H9 (cell line): ENCODE results near the gene TTC23L. TPM values are rescaled to one million over a fixed set of nuclear protein-coding genes. Genes with fewer than 3 reads are reported as not detected.

Source experiments
- DNase-seq: peaks from one replicate; pipeline ENCODE4 v3.0.0-alpha.2; 2017
- H2AFZ ChIP-seq: one replicate; pipeline ENCODE4 v1.6.1; 2013; ENCODE audit warnings: mild to moderate bottlenecking, low read length, control low read depth, moderate library complexity
- H2AK5ac ChIP-seq: 2 replicates; pipeline ENCODE4 v1.6.1; 2013; ENCODE audit warnings: low read length, control low read depth, mixed read lengths; ENCODE audit not compliant: insufficient read length
- H2BK120ac ChIP-seq: one replicate; pipeline ENCODE4 v1.6.1; 2013; ENCODE audit warnings: low read depth, mild to moderate bottlenecking, low read length, control low read depth, inconsistent platforms; ENCODE audit not compliant: poor library complexity, severe bottlenecking
- H2BK12ac ChIP-seq: 2 replicates; pipeline ENCODE4 v1.6.1; 2013; ENCODE audit warnings: low read length, control low read depth, mixed read lengths, low read depth; ENCODE audit not compliant: insufficient read length
- H2BK15ac ChIP-seq: 2 replicates; pipeline ENCODE4 v1.6.1; 2013; ENCODE audit warnings: low read depth, low read length, control low read depth
- H2BK20ac ChIP-seq: one replicate; pipeline ENCODE4 v1.6.1; 2013; ENCODE audit warnings: low read depth, mild to moderate bottlenecking, low read length, control low read depth, inconsistent platforms; ENCODE audit not compliant: poor library complexity, severe bottlenecking
- H2BK5ac ChIP-seq: 2 replicates; pipeline ENCODE4 v1.6.1; 2013; ENCODE audit warnings: low read length, control low read depth, mixed read lengths; ENCODE audit not compliant: insufficient read length
- H3K14ac ChIP-seq: 2 replicates; pipeline ENCODE4 v1.6.1; 2013; ENCODE audit warnings: low read length, control low read depth; ENCODE audit not compliant: insufficient read depth
- H3K18ac ChIP-seq: 2 replicates; pipeline ENCODE4 v1.6.1; 2013; ENCODE audit warnings: low read depth, mild to moderate bottlenecking, mixed read lengths, low read length, control low read depth; ENCODE audit not compliant: insufficient read length
- H3K23ac ChIP-seq: 2 replicates; pipeline ENCODE4 v1.6.1; 2013; ENCODE audit warnings: low read length, control low read depth, mixed read lengths, low read depth; ENCODE audit not compliant: insufficient read length
- H3K23me2 ChIP-seq: 2 replicates; pipeline ENCODE4 v1.6.1; 2013; ENCODE audit warnings: low read depth, mild to moderate bottlenecking, mixed read lengths, low read length, control low read depth; ENCODE audit not compliant: insufficient read length, poor library complexity, severe bottlenecking
- H3K27ac ChIP-seq: 2 replicates; pipeline ENCODE4 v1.5.1; 2013; ENCODE audit warnings: low read length, control low read depth, mixed read lengths, low read depth; ENCODE audit not compliant: insufficient read length
- H3K27me3 ChIP-seq: 2 replicates; pipeline ENCODE4 v1.6.1; 2013; ENCODE audit warnings: low read length, control low read depth, inconsistent platforms; ENCODE audit not compliant: insufficient read depth
- H3K4ac ChIP-seq: 2 replicates; pipeline ENCODE4 v1.6.1; 2013; ENCODE audit warnings: low read depth, mild to moderate bottlenecking, control low read depth, inconsistent platforms, low read length, moderate library complexity
- H3K4me1 ChIP-seq: 2 replicates; pipeline ENCODE4 v1.6.1; 2013; ENCODE audit warnings: low read length, control low read depth, inconsistent platforms; ENCODE audit not compliant: insufficient read depth
- H3K4me2 ChIP-seq: 2 replicates; pipeline ENCODE4 v1.6.1; 2013; ENCODE audit warnings: low read length, control low read depth, mixed read lengths; ENCODE audit not compliant: insufficient read length, insufficient read depth
- H3K56ac ChIP-seq: 2 replicates; pipeline ENCODE4 v1.6.1; 2013; ENCODE audit warnings: low read depth, mild to moderate bottlenecking, mixed read lengths, low read length, control low read depth; ENCODE audit not compliant: insufficient read length
- H3K79me1 ChIP-seq: 2 replicates; pipeline ENCODE4 v1.6.1; 2013; ENCODE audit warnings: low read depth, mild to moderate bottlenecking, moderate library complexity, low read length, control low read depth, inconsistent platforms; ENCODE audit not compliant: insufficient read depth, poor library complexity, severe bottlenecking
- H3K79me2 ChIP-seq: 2 replicates; pipeline ENCODE4 v1.6.1; 2013; ENCODE audit warnings: low read length, control low read depth, inconsistent platforms; ENCODE audit not compliant: insufficient read depth
- H3K9ac ChIP-seq: 2 replicates; pipeline ENCODE4 v1.6.1; 2013; ENCODE audit warnings: low read length, control low read depth, mixed read lengths; ENCODE audit not compliant: insufficient read length; ENCODE audit errors: extremely low read depth
- H3K9me3 ChIP-seq: one replicate; pipeline ENCODE4 v1.6.1; 2013; ENCODE audit warnings: low read depth, low read length, inconsistent platforms; ENCODE audit not compliant: control insufficient read depth
- H3T11ph ChIP-seq: one replicate; pipeline ENCODE4 v1.6.1; 2013; ENCODE audit warnings: mild to moderate bottlenecking, low read length, control low read depth, inconsistent platforms
- H4K20me1 ChIP-seq: one replicate; pipeline ENCODE4 v1.6.1; 2013; ENCODE audit not compliant: control insufficient read depth, insufficient read length, insufficient read depth
- H4K5ac ChIP-seq: 2 replicates; pipeline ENCODE4 v1.6.1; 2013; ENCODE audit warnings: low read depth, mild to moderate bottlenecking, mixed read lengths, low read length, control low read depth; ENCODE audit not compliant: insufficient read length
- H4K8ac ChIP-seq: replicated peaks from 2 replicates; pipeline ENCODE4 v1.6.1; 2013; ENCODE audit warnings: low read length, control low read depth, mixed read lengths, low read depth; ENCODE audit not compliant: insufficient read length
- H4K91ac ChIP-seq: 2 replicates; pipeline ENCODE4 v1.6.1; 2013; ENCODE audit warnings: low read depth, mild to moderate bottlenecking, moderate library complexity, mixed read lengths, low read length, control low read depth; ENCODE audit not compliant: insufficient read length
- H3K27ac Mint-ChIP-seq, 3 experiments: 2 replicates in 2 of 3; 3 replicates in 1 of 3; pipeline ENCODE4 v1.8.0; 2020 to 2021; ENCODE audit warnings: mixed read lengths in 3 of 3, mild to moderate bottlenecking in 1 of 3, moderate library complexity in 1 of 3
- H3K27me3 Mint-ChIP-seq: 2 replicates; pipeline ENCODE4 v1.8.0; 2021; ENCODE audit warnings: low read depth, mild to moderate bottlenecking, moderate library complexity, mixed read lengths
- H3K36me3 Mint-ChIP-seq, 3 experiments: 2 replicates in 2 of 3; 3 replicates in 1 of 3; pipeline ENCODE4 v1.8.0; 2020 to 2021; ENCODE audit warnings: low read depth in 3 of 3, mixed read lengths in 3 of 3; ENCODE audit not compliant: insufficient read depth in 1 of 3
- H3K4me1 Mint-ChIP-seq, 2 experiments: 2 replicates each; pipeline ENCODE4 v1.8.0; 2020; ENCODE audit warnings: mixed read lengths in 2 of 2
- H3K4me3 Mint-ChIP-seq, 2 experiments: 2 replicates in 1 of 2; 3 replicates in 1 of 2; pipeline ENCODE4 v1.8.0; 2020 to 2021; ENCODE audit warnings: mild to moderate bottlenecking in 2 of 2, mixed read lengths in 2 of 2, moderate library complexity in 1 of 2
- H3K9me3 Mint-ChIP-seq, 2 experiments: 2 replicates in 1 of 2; 3 replicates in 1 of 2; pipeline ENCODE4 v1.8.0; 2020; ENCODE audit warnings: mild to moderate bottlenecking in 2 of 2, mixed read lengths in 2 of 2, moderate library complexity in 1 of 2
- WGBS: extraction: QIAGEN DNeasy Blood & Tissue Kit; methylation state at CpG from one replicate; pipeline ENCODE4 v1.1.7; 2013; ENCODE audit warnings: missing lambda C conversion rate, low lambda C conversion rate, mixed read lengths; ENCODE audit not compliant: insufficient read length; ENCODE audit errors: extremely low coverage; 5-methylcytosine and 5-hydroxymethylcytosine counted together
- total RNA-seq: library from RNA; stranded (reverse); gene quantifications from 2 replicates; pipeline ENCODE4 v1.2.1, GENCODE V29; 2021
- TF ChIP-seq, protein P1 (sequence below): fragments of 200-600 bp; sonication (generic); conservative IDR thresholded peaks from 3 replicates; pipeline ENCODE4 v1.8.0; 2021; ENCODE audit warnings: antibody characterized with exemption, mild to moderate bottlenecking

The TTC23L gene
- total RNA-seq, 1 experiment from 2014 or later = 0.96 TPM

DNA sequence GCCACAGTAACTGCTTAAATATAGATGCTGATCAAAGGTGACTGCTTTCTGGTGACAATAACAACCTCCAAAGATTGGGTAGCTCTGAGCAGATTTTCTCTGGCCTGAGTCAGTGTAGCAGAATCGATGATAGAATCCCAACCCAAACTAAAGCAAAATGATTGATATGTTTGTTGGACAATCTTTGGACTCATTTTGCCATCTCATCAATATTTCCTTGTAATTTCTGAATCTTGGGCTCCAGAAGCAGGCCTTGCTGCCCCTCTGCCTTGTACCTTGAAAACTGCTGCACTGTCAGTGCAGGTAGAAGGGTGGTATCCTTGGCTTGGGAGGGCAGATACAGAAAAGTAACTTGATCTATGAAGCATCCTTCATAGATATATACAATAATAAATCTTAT, 18.9 kb downstream of the TTC23L start:
- H3K18ac ChIP-seq = no peak overlapping the region
- H3K14ac ChIP-seq = no peak overlapping the region
- H3K23me2 ChIP-seq = no peaks in the 10 kb centered on the region
- H3K9ac ChIP-seq = no peak overlapping the region
- no peaks in the 10 kb centered on the region for H3K9me3 ChIP-seq
- no peak overlapping the region for H3K56ac ChIP-seq
- H3K23ac ChIP-seq = no peak overlapping the region
- peaks cover 4% of the 10 kb centered on the region; the same call in 1 of the 2 replicates for H3K4me1 ChIP-seq
- no peaks in the 10 kb centered on the region for H3K27me3 ChIP-seq
- H3K9me3 Mint-ChIP-seq = no peaks in the 10 kb centered on the region; a peak in 1 of 5 replicates
- no peak overlapping the region for H3K4me2 ChIP-seq
- H4K5ac ChIP-seq = no peak overlapping the region
- no peak overlapping the region for H2BK120ac ChIP-seq
- no peak overlapping the region for H3K27ac ChIP-seq
- no peak overlapping the region for H2BK12ac ChIP-seq
- no peak overlapping the region for H4K8ac ChIP-seq
- no peak for DNase-seq
- H3K79me2 ChIP-seq = no peaks in the 10 kb centered on the region
- no peak overlapping the region for H2BK20ac ChIP-seq
- H3K27me3 Mint-ChIP-seq = no peaks in the 10 kb centered on the region; the same call in 1 of the 2 replicates
- TF ChIP-seq, protein P1, sequence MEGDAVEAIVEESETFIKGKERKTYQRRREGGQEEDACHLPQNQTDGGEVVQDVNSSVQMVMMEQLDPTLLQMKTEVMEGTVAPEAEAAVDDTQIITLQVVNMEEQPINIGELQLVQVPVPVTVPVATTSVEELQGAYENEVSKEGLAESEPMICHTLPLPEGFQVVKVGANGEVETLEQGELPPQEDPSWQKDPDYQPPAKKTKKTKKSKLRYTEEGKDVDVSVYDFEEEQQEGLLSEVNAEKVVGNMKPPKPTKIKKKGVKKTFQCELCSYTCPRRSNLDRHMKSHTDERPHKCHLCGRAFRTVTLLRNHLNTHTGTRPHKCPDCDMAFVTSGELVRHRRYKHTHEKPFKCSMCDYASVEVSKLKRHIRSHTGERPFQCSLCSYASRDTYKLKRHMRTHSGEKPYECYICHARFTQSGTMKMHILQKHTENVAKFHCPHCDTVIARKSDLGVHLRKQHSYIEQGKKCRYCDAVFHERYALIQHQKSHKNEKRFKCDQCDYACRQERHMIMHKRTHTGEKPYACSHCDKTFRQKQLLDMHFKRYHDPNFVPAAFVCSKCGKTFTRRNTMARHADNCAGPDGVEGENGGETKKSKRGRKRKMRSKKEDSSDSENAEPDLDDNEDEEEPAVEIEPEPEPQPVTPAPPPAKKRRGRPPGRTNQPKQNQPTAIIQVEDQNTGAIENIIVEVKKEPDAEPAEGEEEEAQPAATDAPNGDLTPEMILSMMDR = no peak
- no peak overlapping the region for H2BK5ac ChIP-seq
- no peak overlapping the region for H2AK5ac ChIP-seq
- H3K4me3 Mint-ChIP-seq = no peak overlapping the region
- no peak overlapping the region for H3K4ac ChIP-seq
- H3T11ph ChIP-seq = no peak overlapping the region
- no peaks in the 10 kb centered on the region for H4K20me1 ChIP-seq
- H4K91ac ChIP-seq = no peak overlapping the region
- no peak overlapping the region for H3K27ac Mint-ChIP-seq
- peaks cover 3 to 5% of the 10 kb centered on the region in 2 experiments for H3K4me1 Mint-ChIP-seq
- H2AFZ ChIP-seq = no peak overlapping the region
- peaks cover 0 to 2% (median under 1%) of the 10 kb centered on the region in 3 experiments; a peak in 2 of 7 replicates for H3K36me3 Mint-ChIP-seq
- no CpG with 5 or more reads among the region's 1 CpG for WGBS
- H2BK15ac ChIP-seq = no peak overlapping the region
- H3K79me1 ChIP-seq = no peaks in the 10 kb centered on the region
